HEK293T (cell line): ENCODE measurements around the gene FBLN2.

Experiments used
- ARNT ChIP-seq: fragments of 450-650 bp; IDR thresholded peaks from 2 replicates; pipeline ENCODE4 v1.6.1; 2017; ENCODE audit warnings: mild to moderate bottlenecking
- BHLHE40 ChIP-seq: fragments of 450-650 bp; IDR thresholded peaks from 2 replicates; pipeline ENCODE4 v1.6.1; 2016; ENCODE audit warnings: mild to moderate bottlenecking, moderate library complexity, borderline replicate concordance
- ELF4 ChIP-seq: fragments of 450-650 bp; IDR thresholded peaks from 2 replicates; pipeline ENCODE4 v1.6.1; 2017; ENCODE audit warnings: antibody characterized with exemption
- FOXA1 ChIP-seq: fragments of 450-650 bp; IDR thresholded peaks from 2 replicates; pipeline ENCODE4 v1.6.1; 2016; ENCODE audit warnings: mild to moderate bottlenecking
- FOXK2 ChIP-seq: fragments of 450-650 bp; IDR thresholded peaks from 2 replicates; pipeline ENCODE4 v1.6.1; 2016; ENCODE audit warnings: mild to moderate bottlenecking
- FOXM1 ChIP-seq: fragments of 450-650 bp; IDR thresholded peaks from 2 replicates; pipeline ENCODE4 v1.6.1; 2017; ENCODE audit warnings: mild to moderate bottlenecking, borderline replicate concordance
- NFRKB ChIP-seq: fragments of 450-650 bp; IDR thresholded peaks from 2 replicates; pipeline ENCODE4 v1.6.1; 2016; ENCODE audit warnings: mild to moderate bottlenecking, moderate library complexity
- PKNOX1 ChIP-seq: fragments of 450-650 bp; IDR thresholded peaks from 2 replicates; pipeline ENCODE4 v1.6.1; 2016
- SP1 ChIP-seq: fragments of 450-650 bp; IDR thresholded peaks from 2 replicates; pipeline ENCODE4 v1.6.1; 2017
- SUZ12 ChIP-seq: fragments of 450-650 bp; IDR thresholded peaks from 2 replicates; pipeline ENCODE4 v1.6.1; 2016; ENCODE audit warnings: mild to moderate bottlenecking
- TARDBP ChIP-seq: fragments of 450-650 bp; IDR thresholded peaks from 2 replicates; pipeline ENCODE4 v1.6.1; 2016

- TF ChIP-seq FOXA1, result no peak
- no peak for TF ChIP-seq FOXK2
- no peak for TF ChIP-seq SUZ12
- no peak for TF ChIP-seq FOXM1
- TF ChIP-seq SP1, result no peak
- no peak for TF ChIP-seq NFRKB
- no peak for TF ChIP-seq ARNT
- no peak for TF ChIP-seq BHLHE40
- TF ChIP-seq TARDBP, result no peak
- no peak for TF ChIP-seq ELF4
- no peak for TF ChIP-seq PKNOX1
Measured at GRCh38 chr3:13661121-13661520, 112.2 kb downstream of the FBLN2 start.
